A673 (cell line): ENCODE data around the gene ZNF202.

Experiments used
- EZH2 ChIP-seq: fragments of 200-600 bp; sonication (generic); IDR thresholded peaks from 2 replicates; pipeline ENCODE4 v1.6.1; 2017; ENCODE audit warnings: borderline replicate concordance, low read depth, mild to moderate bottlenecking, mixed read lengths, antibody characterized with exemption, low read length; ENCODE audit not compliant: poor library complexity, severe bottlenecking
- TF ChIP-seq, protein P1 (sequence below): fragments of 300-800, 200-600 bp; sonication (generic); conservative IDR thresholded peaks from 2 replicates; pipeline ENCODE4 v1.5.1; 2017; ENCODE audit warnings: low read depth, mild to moderate bottlenecking, antibody characterized with exemption, low read length, moderate library complexity, mixed read lengths

DNA sequence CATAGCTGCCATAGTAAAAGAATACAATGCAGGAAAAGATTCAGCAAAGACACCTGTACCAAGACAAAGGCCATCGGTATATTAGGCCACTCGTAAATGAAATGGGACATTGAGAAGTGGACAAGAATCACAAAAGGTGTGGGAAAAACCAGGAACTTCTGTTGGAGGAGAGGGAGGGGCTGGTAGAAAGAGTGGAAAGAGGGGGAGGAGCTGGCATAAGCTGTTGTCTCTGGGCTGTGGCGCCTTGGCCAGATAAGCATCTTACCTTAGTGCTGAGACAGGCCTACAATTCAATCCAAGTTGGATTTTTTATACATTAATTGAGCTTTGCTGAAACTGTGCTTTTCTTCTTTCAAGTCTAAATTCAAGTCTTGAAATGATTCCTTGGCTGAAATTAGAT is 37.1 kb downstream of the ZNF202 start:
- TF ChIP-seq, protein P1, sequence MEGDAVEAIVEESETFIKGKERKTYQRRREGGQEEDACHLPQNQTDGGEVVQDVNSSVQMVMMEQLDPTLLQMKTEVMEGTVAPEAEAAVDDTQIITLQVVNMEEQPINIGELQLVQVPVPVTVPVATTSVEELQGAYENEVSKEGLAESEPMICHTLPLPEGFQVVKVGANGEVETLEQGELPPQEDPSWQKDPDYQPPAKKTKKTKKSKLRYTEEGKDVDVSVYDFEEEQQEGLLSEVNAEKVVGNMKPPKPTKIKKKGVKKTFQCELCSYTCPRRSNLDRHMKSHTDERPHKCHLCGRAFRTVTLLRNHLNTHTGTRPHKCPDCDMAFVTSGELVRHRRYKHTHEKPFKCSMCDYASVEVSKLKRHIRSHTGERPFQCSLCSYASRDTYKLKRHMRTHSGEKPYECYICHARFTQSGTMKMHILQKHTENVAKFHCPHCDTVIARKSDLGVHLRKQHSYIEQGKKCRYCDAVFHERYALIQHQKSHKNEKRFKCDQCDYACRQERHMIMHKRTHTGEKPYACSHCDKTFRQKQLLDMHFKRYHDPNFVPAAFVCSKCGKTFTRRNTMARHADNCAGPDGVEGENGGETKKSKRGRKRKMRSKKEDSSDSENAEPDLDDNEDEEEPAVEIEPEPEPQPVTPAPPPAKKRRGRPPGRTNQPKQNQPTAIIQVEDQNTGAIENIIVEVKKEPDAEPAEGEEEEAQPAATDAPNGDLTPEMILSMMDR = no peak
- TF ChIP-seq EZH2 = no peak
